Neural cell (in vitro differentiated cells): ENCODE measurements around the gene VAV2. TPM values are rescaled to one million over a fixed set of nuclear protein-coding genes. Genes with fewer than 3 reads are reported as not detected.

ENCODE experiments used
- H2AFZ ChIP-seq: fragments of 200-600, 300-800 bp; sonication (generic), shearing (Covaris generic); 2 replicates; pipeline ENCODE4 v1.6.0; 2014; ENCODE audit warnings: low read depth, mild to moderate bottlenecking, antibody characterized with exemption, low read length, moderate library complexity
- H3F3A ChIP-seq: fragments of 200-600 bp; shearing (Covaris generic); 2 replicates; pipeline ENCODE4 v1.6.1; 2016; ENCODE audit warnings: mild to moderate bottlenecking, moderate library complexity, mixed read lengths, antibody characterized with exemption, low read length; ENCODE audit not compliant: insufficient read depth, poor library complexity, severe bottlenecking
- H3K27ac ChIP-seq: fragments of 200-600, 300-800 bp; sonication (generic), shearing (Covaris generic); 2 replicates; pipeline ENCODE4 v1.5.1; 2014; ENCODE audit warnings: mild to moderate bottlenecking, low read length, moderate library complexity
- H3K27me3 ChIP-seq: fragments of 300-800, 200-600 bp; sonication (generic), shearing (Covaris generic); 2 replicates; pipeline ENCODE4 v1.6.0; 2014; ENCODE audit warnings: mild to moderate bottlenecking, low read depth, low read length, moderate library complexity; ENCODE audit not compliant: insufficient read depth
- H3K36me3 ChIP-seq: fragments of 300-800, 200-600 bp; sonication (generic), shearing (Covaris generic); 2 replicates; pipeline ENCODE4 v1.5.1; 2014; ENCODE audit warnings: mild to moderate bottlenecking, antibody characterized with exemption, low read length, moderate library complexity; ENCODE audit not compliant: insufficient read depth
- H3K4me2 ChIP-seq: fragments of 300-800, 200-600 bp; sonication (generic), shearing (Covaris generic); 2 replicates; pipeline ENCODE4 v1.6.0; 2014; ENCODE audit warnings: mild to moderate bottlenecking, low read length
- H3K4me3 ChIP-seq: fragments of 300-800, 200-600 bp; sonication (generic), shearing (Covaris generic); 2 replicates; pipeline ENCODE4 v1.5.1; 2014; ENCODE audit warnings: mild to moderate bottlenecking, low read length, moderate library complexity
- H3K79me2 ChIP-seq: fragments of 200-600 bp; shearing (Covaris generic); replicated peaks from 2 replicates; pipeline ENCODE4 v1.6.0; 2014; ENCODE audit warnings: mild to moderate bottlenecking, low read length, moderate library complexity; ENCODE audit not compliant: insufficient read depth
- H3K9ac ChIP-seq: fragments of 300-800, 200-600 bp; sonication (generic), shearing (Covaris generic); 2 replicates; pipeline ENCODE4 v1.6.1; 2016; ENCODE audit warnings: mild to moderate bottlenecking, low read length, mixed read lengths
- H3K9me2 ChIP-seq: fragments of 200-600 bp; shearing (Covaris generic); 2 replicates; pipeline ENCODE4 v1.6.1; 2016; ENCODE audit warnings: mild to moderate bottlenecking, low read length, mixed read lengths; ENCODE audit not compliant: insufficient read depth
- H3K9me3 ChIP-seq: fragments of 200-600, 300-800 bp; sonication (generic), shearing (Covaris generic); 2 replicates; pipeline ENCODE4 v1.6.1; 2016; ENCODE audit warnings: mild to moderate bottlenecking, mixed run types, low read length, moderate library complexity, mixed read lengths
- H4K20me1 ChIP-seq: fragments of 200-600 bp; shearing (Covaris generic); 2 replicates; pipeline ENCODE4 v1.6.1; 2016; ENCODE audit warnings: mild to moderate bottlenecking, mixed run types; ENCODE audit not compliant: insufficient read depth
- EP300 ChIP-seq: fragments of 450-650 bp; conservative IDR thresholded peaks from 2 replicates; pipeline ENCODE4 v1.6.1; 2014; ENCODE audit warnings: antibody characterized with exemption, mild to moderate bottlenecking, moderate library complexity; ENCODE audit not compliant: poor library complexity, severe bottlenecking
- EZH2 ChIP-seq: fragments of 200-600, 300-800 bp; shearing (Covaris generic), sonication (generic); IDR thresholded peaks from 2 replicates; pipeline ENCODE4 v1.6.1; 2014; ENCODE audit warnings: antibody characterized with exemption, low read length, borderline replicate concordance, mild to moderate bottlenecking; ENCODE audit not compliant: insufficient read depth, poor library complexity, severe bottlenecking
- MXI1 ChIP-seq: fragments of 450-650 bp; conservative IDR thresholded peaks from 2 replicates; pipeline ENCODE4 v1.6.1; 2014; ENCODE audit warnings: antibody characterized with exemption, mild to moderate bottlenecking; ENCODE audit not compliant: poor library complexity, severe bottlenecking
- POLR2AphosphoS5 ChIP-seq: IDR thresholded peaks from 2 replicates; pipeline ENCODE4 v1.6.1; 2012
- RAD21 ChIP-seq: fragments of 450-650 bp; conservative IDR thresholded peaks from 2 replicates; pipeline ENCODE4 v1.6.1; 2014; ENCODE audit warnings: antibody characterized with exemption, mild to moderate bottlenecking, moderate library complexity
- SMC3 ChIP-seq: fragments of 450-650 bp; conservative IDR thresholded peaks from 2 replicates; pipeline ENCODE4 v1.6.1; 2014; ENCODE audit warnings: antibody characterized with exemption, mild to moderate bottlenecking, moderate library complexity; ENCODE audit not compliant: poor library complexity
- TAF1 ChIP-seq: IDR thresholded peaks from 2 replicates; pipeline ENCODE4 v1.6.1; 2012; ENCODE audit warnings: low read depth
- polyA plus RNA-seq: library from polyadenylated mRNA; depleted of rRNA; stranded (reverse); fragments of >200 nt; gene quantifications from 2 replicates; pipeline ENCODE4 v1.2.3, GENCODE V29; 2014
- TF ChIP-seq, protein P1 (sequence below): fragments of 450-650 bp; IDR thresholded peaks from 2 replicates; pipeline ENCODE4 v1.5.1; 2014; ENCODE audit warnings: antibody characterized with exemption, mild to moderate bottlenecking, moderate library complexity; ENCODE audit not compliant: poor library complexity, severe bottlenecking
- TF ChIP-seq, protein P2 (sequence below): IDR thresholded peaks from 2 replicates; pipeline ENCODE4 v1.6.1; 2012; ENCODE audit warnings: borderline replicate concordance

Gene VAV2
- polyA plus RNA-seq, 1 donor from 2014 or later = 35.2 TPM

DNA sequence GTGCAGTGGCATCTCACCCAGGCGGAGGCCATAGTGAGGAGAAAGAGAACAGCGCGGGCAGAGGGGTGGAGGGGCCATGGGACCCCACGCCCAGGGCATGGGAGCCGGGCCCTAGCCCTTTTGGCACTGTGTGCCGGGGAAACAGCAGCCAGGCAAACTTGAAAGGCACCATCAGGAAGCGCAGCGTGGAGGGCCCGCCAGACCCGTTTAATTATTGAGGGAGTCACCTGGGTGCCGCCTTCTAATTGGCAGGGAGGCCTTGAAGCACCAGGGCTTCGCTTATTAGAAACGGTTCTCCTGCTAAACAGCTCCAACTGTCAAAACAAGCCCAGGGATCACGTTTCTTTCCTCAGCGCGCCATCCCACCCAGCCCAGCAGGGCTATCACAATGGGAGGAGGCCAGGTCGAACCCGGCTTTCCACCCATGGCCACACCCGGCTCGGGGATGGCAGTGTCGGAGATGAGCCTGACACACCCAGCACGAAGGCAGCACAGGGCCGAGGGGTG, 149.3 kb downstream of the VAV2 start:
- H3K9me3 ChIP-seq = no peaks in the 10 kb centered on the region
- no peaks in the 10 kb centered on the region for H3K79me2 ChIP-seq
- H3K4me2 ChIP-seq = no peak overlapping the region
- no peak overlapping the region for H3K27ac ChIP-seq
- no peaks in the 10 kb centered on the region for H4K20me1 ChIP-seq
- TF ChIP-seq EP300 = no peak
- TF ChIP-seq, protein P1, sequence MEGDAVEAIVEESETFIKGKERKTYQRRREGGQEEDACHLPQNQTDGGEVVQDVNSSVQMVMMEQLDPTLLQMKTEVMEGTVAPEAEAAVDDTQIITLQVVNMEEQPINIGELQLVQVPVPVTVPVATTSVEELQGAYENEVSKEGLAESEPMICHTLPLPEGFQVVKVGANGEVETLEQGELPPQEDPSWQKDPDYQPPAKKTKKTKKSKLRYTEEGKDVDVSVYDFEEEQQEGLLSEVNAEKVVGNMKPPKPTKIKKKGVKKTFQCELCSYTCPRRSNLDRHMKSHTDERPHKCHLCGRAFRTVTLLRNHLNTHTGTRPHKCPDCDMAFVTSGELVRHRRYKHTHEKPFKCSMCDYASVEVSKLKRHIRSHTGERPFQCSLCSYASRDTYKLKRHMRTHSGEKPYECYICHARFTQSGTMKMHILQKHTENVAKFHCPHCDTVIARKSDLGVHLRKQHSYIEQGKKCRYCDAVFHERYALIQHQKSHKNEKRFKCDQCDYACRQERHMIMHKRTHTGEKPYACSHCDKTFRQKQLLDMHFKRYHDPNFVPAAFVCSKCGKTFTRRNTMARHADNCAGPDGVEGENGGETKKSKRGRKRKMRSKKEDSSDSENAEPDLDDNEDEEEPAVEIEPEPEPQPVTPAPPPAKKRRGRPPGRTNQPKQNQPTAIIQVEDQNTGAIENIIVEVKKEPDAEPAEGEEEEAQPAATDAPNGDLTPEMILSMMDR = no peak
- TF ChIP-seq MXI1 = no peak
- TF ChIP-seq, protein P2, sequence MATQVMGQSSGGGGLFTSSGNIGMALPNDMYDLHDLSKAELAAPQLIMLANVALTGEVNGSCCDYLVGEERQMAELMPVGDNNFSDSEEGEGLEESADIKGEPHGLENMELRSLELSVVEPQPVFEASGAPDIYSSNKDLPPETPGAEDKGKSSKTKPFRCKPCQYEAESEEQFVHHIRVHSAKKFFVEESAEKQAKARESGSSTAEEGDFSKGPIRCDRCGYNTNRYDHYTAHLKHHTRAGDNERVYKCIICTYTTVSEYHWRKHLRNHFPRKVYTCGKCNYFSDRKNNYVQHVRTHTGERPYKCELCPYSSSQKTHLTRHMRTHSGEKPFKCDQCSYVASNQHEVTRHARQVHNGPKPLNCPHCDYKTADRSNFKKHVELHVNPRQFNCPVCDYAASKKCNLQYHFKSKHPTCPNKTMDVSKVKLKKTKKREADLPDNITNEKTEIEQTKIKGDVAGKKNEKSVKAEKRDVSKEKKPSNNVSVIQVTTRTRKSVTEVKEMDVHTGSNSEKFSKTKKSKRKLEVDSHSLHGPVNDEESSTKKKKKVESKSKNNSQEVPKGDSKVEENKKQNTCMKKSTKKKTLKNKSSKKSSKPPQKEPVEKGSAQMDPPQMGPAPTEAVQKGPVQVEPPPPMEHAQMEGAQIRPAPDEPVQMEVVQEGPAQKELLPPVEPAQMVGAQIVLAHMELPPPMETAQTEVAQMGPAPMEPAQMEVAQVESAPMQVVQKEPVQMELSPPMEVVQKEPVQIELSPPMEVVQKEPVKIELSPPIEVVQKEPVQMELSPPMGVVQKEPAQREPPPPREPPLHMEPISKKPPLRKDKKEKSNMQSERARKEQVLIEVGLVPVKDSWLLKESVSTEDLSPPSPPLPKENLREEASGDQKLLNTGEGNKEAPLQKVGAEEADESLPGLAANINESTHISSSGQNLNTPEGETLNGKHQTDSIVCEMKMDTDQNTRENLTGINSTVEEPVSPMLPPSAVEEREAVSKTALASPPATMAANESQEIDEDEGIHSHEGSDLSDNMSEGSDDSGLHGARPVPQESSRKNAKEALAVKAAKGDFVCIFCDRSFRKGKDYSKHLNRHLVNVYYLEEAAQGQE = no peak
- TF ChIP-seq POLR2AphosphoS5 = no peak
- TF ChIP-seq SMC3 = no peak
- TF ChIP-seq RAD21 = no peak
- TF ChIP-seq EZH2 = no peak
- H3K36me3 ChIP-seq = no peaks in the 10 kb centered on the region
- no peaks in the 10 kb centered on the region for H3K9me2 ChIP-seq
- H3K9ac ChIP-seq = no peak overlapping the region
- no peaks in the 10 kb centered on the region for H3K27me3 ChIP-seq
- no peak overlapping the region for H2AFZ ChIP-seq
- H3F3A ChIP-seq = no peaks in the 10 kb centered on the region
- no peak overlapping the region for H3K4me3 ChIP-seq

DNA sequence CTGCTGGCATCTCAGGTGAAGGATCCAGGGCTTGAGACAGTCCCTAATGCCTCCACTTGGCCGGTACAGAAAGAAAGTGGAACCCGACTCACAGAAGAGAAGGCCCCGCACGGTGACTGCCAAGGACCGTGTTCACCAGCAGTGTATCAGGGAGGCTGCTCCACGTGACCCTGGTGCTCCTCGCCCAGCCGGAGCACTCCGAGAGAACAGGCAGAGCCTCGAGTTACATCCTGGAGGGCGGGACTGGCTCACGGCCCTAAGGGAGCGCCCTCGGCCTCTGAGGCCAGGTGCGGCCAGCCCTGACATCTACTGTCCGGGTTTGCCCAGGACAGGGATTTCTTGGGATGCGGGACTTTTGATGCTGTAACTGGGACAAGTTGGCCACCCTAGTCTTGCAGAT, 149.9 kb downstream of the VAV2 start:
- no peaks in the 10 kb centered on the region for H3K27me3 ChIP-seq
- TF ChIP-seq EP300 (no peak), TAF1 (no peak), EZH2 (no peak), POLR2AphosphoS5 (no peak), SMC3 (no peak), MXI1 (no peak), RAD21 (no peak)
- TF ChIP-seq, protein P1 = no peak
- TF ChIP-seq, protein P2 = no peak
- no peak overlapping the region for H2AFZ ChIP-seq
- no peaks in the 10 kb centered on the region for H3K36me3 ChIP-seq
- H3F3A ChIP-seq = no peaks in the 10 kb centered on the region
- no peak overlapping the region for H3K27ac ChIP-seq
- H3K9ac ChIP-seq = no peak overlapping the region
- H3K9me2 ChIP-seq = no peaks in the 10 kb centered on the region
- H3K4me3 ChIP-seq = no peak overlapping the region
- H3K4me2 ChIP-seq = no peak overlapping the region
- no peaks in the 10 kb centered on the region for H3K79me2 ChIP-seq
- H3K9me3 ChIP-seq = no peaks in the 10 kb centered on the region
- H4K20me1 ChIP-seq = no peaks in the 10 kb centered on the region
